Measurements from ENCODE around the gene VANGL1.

GRCh38 chr1:115668579-115668978 lies 26.8 kb downstream of the VANGL1 start:
- no peak for TF ChIP-seq EZH2 (IDR thresholded peaks at IDR 0.05)
- no peak for TF ChIP-seq POLR2AphosphoS5 (IDR thresholded peaks at IDR 0.05; ENCODE audit: borderline replicate concordance, low read depth, low read length)
